Loucy (cell line): ENCODE results near the gene CXXC5.

ENCODE experiments used
- H2AFZ ChIP-seq: fragments of 200-600 bp; sonication (generic); 2 replicates; pipeline ENCODE4 v1.6.0; 2016; ENCODE audit warnings: antibody characterized with exemption, mild to moderate bottlenecking, low read length, moderate library complexity
- H3F3A ChIP-seq: fragments of 200-600 bp; 2 replicates; pipeline ENCODE4 v1.6.0; 2016; ENCODE audit warnings: antibody characterized with exemption, low read depth, mild to moderate bottlenecking
- H3K27me3 ChIP-seq: fragments of 200-600 bp; sonication (generic); 2 replicates; pipeline ENCODE4 v1.6.1; 2014; ENCODE audit warnings: low read length, mild to moderate bottlenecking; ENCODE audit not compliant: insufficient read depth, poor library complexity, severe bottlenecking
- H3K36me3 ChIP-seq: fragments of 200-600 bp; sonication (generic); 2 replicates; pipeline ENCODE4 v1.6.1; 2016; ENCODE audit warnings: low read length; ENCODE audit not compliant: insufficient read depth
- H3K4me1 ChIP-seq: fragments of 200-600 bp; sonication (generic); 2 replicates; pipeline ENCODE4 v1.5.1; 2014; ENCODE audit warnings: low read length, mild to moderate bottlenecking; ENCODE audit not compliant: insufficient read depth, poor library complexity, severe bottlenecking
- H3K4me2 ChIP-seq: fragments of 200-600 bp; sonication (generic); 2 replicates; pipeline ENCODE4 v1.6.0; 2014; ENCODE audit warnings: antibody characterized with exemption, low read length, low read depth, mild to moderate bottlenecking; ENCODE audit not compliant: poor library complexity, severe bottlenecking
- H3K4me3 ChIP-seq: fragments of 200-600 bp; sonication (generic); 2 replicates; pipeline ENCODE4 v1.5.1; 2014; ENCODE audit warnings: low read length, mild to moderate bottlenecking, mixed read lengths; ENCODE audit not compliant: poor library complexity, severe bottlenecking
- H3K79me2 ChIP-seq: fragments of 200-600 bp; sonication (generic); 2 replicates; pipeline ENCODE4 v1.6.1; 2014; ENCODE audit warnings: low read length; ENCODE audit not compliant: insufficient read depth
- H3K9ac ChIP-seq: fragments of 200-600 bp; sonication (generic); 2 replicates; pipeline ENCODE4 v1.6.0; 2014; ENCODE audit warnings: mild to moderate bottlenecking, low read depth, low read length, moderate library complexity; ENCODE audit not compliant: poor library complexity, severe bottlenecking
- H3K9me2 ChIP-seq: fragments of 200-600 bp; sonication (generic); replicated peaks from 2 replicates; pipeline ENCODE4 v1.6.1; 2016; ENCODE audit warnings: low read depth, low read length, mixed read lengths
- H3K9me3 ChIP-seq: fragments of 200-600 bp; sonication (generic); 2 replicates; pipeline ENCODE4 v1.6.1; 2014; ENCODE audit warnings: mild to moderate bottlenecking, antibody characterized with exemption, low read length, low read depth; ENCODE audit not compliant: insufficient read depth
- H4K20me1 ChIP-seq: fragments of 200-600 bp; sonication (generic); 2 replicates; pipeline ENCODE4 v1.6.0; 2014; ENCODE audit warnings: antibody characterized with exemption, low read length, mild to moderate bottlenecking; ENCODE audit not compliant: insufficient read depth, poor library complexity, severe bottlenecking
- EZH2phosphoT487 ChIP-seq: fragments of 200-600 bp; IDR thresholded peaks from 2 replicates; pipeline ENCODE4 v1.6.1; 2018; ENCODE audit warnings: antibody characterized with exemption, mild to moderate bottlenecking, moderate library complexity, borderline replicate concordance
- TF ChIP-seq, protein P1 (sequence below): fragments of 200-600 bp; sonication (generic); conservative IDR thresholded peaks from 2 replicates; pipeline ENCODE4 v1.5.1; 2014; ENCODE audit warnings: mild to moderate bottlenecking, antibody characterized with exemption, low read length

CXXC5 gene

GRCh38 chr5:139665626-139666025 is 17.5 kb downstream of the CXXC5 start:
- Histone ChIP-seq H3K4me2 (peak overlapping the region; percentile 98), H3K79me2 (peaks cover 91% of the 10 kb centered on the region), H3K9ac (no peak overlapping the region), H3K4me1 (peaks cover 77% of the 10 kb centered on the region), H3K36me3 (peaks cover 22% of the 10 kb centered on the region; the same call in 1 of the 2 replicates), H3K9me3 (no peaks in the 10 kb centered on the region), H3K4me3 (no peak overlapping the region), H4K20me1 (peaks cover 84% of the 10 kb centered on the region), H2AFZ (no peak overlapping the region), H3K27me3 (no peaks in the 10 kb centered on the region), H3F3A (peaks cover 2% of the 10 kb centered on the region), H3K9me2 (no peaks in the 10 kb centered on the region)
- TF ChIP-seq, protein P1, sequence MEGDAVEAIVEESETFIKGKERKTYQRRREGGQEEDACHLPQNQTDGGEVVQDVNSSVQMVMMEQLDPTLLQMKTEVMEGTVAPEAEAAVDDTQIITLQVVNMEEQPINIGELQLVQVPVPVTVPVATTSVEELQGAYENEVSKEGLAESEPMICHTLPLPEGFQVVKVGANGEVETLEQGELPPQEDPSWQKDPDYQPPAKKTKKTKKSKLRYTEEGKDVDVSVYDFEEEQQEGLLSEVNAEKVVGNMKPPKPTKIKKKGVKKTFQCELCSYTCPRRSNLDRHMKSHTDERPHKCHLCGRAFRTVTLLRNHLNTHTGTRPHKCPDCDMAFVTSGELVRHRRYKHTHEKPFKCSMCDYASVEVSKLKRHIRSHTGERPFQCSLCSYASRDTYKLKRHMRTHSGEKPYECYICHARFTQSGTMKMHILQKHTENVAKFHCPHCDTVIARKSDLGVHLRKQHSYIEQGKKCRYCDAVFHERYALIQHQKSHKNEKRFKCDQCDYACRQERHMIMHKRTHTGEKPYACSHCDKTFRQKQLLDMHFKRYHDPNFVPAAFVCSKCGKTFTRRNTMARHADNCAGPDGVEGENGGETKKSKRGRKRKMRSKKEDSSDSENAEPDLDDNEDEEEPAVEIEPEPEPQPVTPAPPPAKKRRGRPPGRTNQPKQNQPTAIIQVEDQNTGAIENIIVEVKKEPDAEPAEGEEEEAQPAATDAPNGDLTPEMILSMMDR = no peak
- no peak for TF ChIP-seq EZH2phosphoT487

DNA sequence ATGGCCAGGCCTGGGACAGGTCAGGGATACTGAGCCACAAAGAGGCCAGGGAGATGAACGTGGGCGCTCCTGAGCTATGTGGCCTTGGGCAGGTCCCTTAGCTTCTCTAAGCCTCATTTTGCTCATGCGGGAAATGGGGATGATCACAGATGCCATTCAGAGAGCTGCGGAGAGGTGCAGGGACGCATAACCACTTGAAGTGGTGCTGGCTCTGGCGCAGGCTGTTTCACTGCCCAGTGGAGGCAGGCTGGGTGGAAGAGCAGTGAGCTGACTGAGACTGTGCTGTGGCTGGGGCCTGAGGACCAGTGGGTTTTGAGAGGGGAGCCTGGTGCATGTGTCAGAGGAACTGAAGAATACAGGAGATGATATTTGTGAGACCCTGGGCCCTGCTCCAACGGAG is 18.4 kb downstream of the CXXC5 start:
- no peaks in the 10 kb centered on the region for H3K27me3 ChIP-seq
- H3K4me3 ChIP-seq = peak overlapping the region; percentile 70
- H2AFZ ChIP-seq = no peak overlapping the region
- peaks cover 7% of the 10 kb centered on the region for H3F3A ChIP-seq
- H3K36me3 ChIP-seq = peaks cover 22% of the 10 kb centered on the region; the same call in 1 of the 2 replicates
- peaks cover 91% of the 10 kb centered on the region for H3K79me2 ChIP-seq
- H3K9me3 ChIP-seq = no peaks in the 10 kb centered on the region
- peaks cover 78% of the 10 kb centered on the region for H4K20me1 ChIP-seq
- H3K9ac ChIP-seq = no peak overlapping the region
- peak overlapping the region; percentile 98 for H3K4me2 ChIP-seq
- no peaks in the 10 kb centered on the region for H3K9me2 ChIP-seq
- H3K4me1 ChIP-seq = peaks cover 83% of the 10 kb centered on the region
- no peak for TF ChIP-seq EZH2phosphoT487
- TF ChIP-seq, protein P1 = no peak

DNA sequence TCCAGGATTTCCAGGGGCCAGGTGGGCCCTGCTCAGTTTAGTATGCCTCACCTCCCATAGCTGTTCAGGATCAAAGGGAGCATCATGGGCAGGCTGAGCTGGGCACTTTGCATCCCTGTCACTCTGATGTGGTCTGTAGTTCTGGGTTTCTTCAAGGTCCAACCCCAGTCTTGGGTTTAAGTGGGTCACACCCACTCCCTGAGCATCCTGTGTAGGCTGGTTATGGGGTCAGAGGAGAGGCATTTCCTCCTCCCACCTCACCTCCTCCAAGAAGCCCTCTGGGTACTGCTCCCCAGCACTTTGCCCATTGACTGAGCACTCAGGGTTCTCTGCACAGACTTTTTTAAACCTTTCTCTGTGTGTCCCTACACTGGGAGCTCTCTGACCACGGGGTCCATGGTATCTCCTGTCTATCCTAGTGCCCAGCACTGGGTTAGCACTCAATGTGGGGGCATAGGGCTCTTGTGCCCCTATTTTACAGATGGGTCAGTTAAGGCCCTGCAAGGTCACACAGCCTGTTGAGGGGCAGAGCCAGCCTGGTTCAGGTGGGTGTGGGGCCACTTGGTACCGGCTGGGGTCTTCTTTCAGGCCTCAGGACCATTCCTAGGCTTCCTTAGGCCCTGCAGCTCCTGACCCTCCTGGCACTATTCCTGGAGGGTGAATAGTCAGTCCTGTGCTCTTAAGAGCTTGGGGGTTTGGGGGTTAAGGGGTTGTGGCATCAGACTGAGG is 19.0 kb downstream of the CXXC5 start:
- Histone ChIP-seq H3K9me3 (no peaks in the 10 kb centered on the region), H3K79me2 (peaks cover 91% of the 10 kb centered on the region), H3F3A (peaks cover 10% of the 10 kb centered on the region), H3K4me3 (peak overlapping the region; percentile 70), H3K9ac (peak overlapping the region; percentile 76), H4K20me1 (peaks cover 78% of the 10 kb centered on the region), H2AFZ (no peak overlapping the region), H3K9me2 (no peaks in the 10 kb centered on the region), H3K4me2 (peak overlapping the region; percentile 98), H3K4me1 (peaks cover 83% of the 10 kb centered on the region), H3K27me3 (no peaks in the 10 kb centered on the region), H3K36me3 (peaks cover 19% of the 10 kb centered on the region; the same call in 1 of the 2 replicates)
- no peak for TF ChIP-seq EZH2phosphoT487
- TF ChIP-seq, protein P1 = no peak
